DMS153 treated with DMSO at 0.1 percent for 48 hours (cell line): Measurements from ENCODE around the gene MAN2B1.
"Not testable (repeated sequence)": the region's sequence is repeated elsewhere in the genome, so short reads cannot be mapped to it uniquely, and the experiment has no call there.

ENCODE experiments used
- DNase-seq: peaks from one replicate; lab custom pipeline; 2025; ENCODE audit not compliant: unreplicated experiment; lab: John Stamatoyannopoulos, UW

MAN2B1 gene

DNA sequence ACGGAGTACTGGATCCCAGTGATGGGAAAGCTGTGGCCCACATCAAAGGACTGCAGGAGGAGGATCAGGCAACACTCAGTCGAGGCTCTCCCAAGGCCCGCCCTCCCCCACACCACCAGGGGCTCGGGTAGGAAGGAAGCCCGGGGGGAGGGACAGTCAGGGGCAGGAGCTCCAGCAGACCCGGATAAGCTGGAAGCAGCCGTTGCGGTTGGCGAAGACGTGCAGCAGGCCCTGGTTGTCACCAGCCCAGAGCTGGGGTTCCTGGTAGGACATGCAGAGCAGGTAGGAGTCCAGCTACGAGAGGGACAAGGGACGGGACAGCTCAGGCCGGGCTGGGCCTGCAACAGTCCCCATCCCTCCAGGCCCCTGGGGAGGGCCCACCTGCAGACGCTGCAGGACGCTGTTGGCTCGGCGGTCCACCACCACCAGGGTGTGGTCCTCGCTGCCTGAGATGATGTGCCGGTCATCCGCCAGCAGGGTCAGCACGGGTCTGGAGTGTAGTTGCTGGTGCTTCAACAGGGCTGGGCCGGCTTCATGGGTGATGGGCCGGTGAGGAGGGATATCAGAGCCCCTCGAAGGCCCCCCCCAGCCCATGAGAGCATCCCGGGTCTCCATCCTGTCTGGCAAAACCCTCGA is 23.2 kb upstream of the MAN2B1 start:
- DNase-seq = no peak

- DNase-seq = no peak
These were observed 22.5 kb upstream of the MAN2B1 start for GRCh38 chr19:12689012-12689411.

GRCh38 chr19:12687496-12688196 is 21.1 kb upstream of the MAN2B1 start, which contains the start of gene GNG14:
Gene GNG14, plus strand, starts transcription at chr19:12687998. Its CDS starts 51 bp downstream, at chr19:12688049.
- DNase-seq = no peak

GRCh38 chr19:12685831-12686230 is 19.3 kb upstream of the MAN2B1 start:
- DNase-seq = no peak

- DNase-seq = peak; percentile 98
These were observed 14.8 kb upstream of the MAN2B1 start, which contains the start of gene DHPS for GRCh38 chr19:12681074-12681987. Gene DHPS, minus strand, starts transcription at chr19:12681880. Its CDS starts 114 bp downstream, at chr19:12681766.

- DNase-seq = no peak
These were observed 13.5 kb upstream of the MAN2B1 start for GRCh38 chr19:12680034-12680433.

DNA sequence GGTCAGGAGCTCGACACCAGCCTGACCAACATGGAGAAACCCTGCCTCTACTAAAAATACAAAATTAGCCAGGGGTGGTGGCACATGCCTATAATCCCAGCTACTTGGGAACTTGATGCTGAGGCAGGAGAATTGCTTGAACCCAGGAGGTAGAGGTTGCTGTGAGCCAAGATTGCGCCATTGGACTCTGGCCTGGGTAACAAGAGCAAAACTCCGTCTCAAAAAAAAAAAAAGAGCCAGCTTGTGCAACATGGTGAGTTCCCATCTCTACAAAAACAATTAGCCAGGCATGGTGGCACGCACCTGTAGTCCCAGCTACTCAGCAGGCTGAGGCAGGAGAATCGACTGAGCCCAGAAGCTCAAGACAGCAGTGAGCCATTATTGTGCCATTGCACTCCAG is 11.5 kb upstream of the MAN2B1 start:
- not testable (repeated sequence) for DNase-seq

DNA sequence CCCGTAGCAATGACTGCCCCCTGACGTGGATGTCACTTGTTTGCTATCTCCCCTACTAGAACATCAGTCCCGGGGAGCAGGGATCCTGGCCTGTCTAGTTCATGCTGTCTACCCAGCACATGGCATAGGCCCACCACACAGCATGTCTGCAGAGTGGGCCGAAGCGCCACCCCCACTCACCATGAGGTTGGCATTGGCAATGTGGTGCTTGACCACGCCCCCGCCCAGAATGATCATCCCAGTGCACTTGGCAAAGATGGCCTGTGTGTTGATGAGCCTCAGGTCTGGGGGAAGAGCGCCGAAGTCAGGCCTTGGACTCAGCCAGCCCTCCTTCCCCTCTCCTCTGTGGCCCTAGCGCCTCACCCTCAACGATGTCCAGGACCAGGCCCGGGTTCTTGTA is 10.4 kb upstream of the MAN2B1 start:
- DNase-seq = no peak

DNA sequence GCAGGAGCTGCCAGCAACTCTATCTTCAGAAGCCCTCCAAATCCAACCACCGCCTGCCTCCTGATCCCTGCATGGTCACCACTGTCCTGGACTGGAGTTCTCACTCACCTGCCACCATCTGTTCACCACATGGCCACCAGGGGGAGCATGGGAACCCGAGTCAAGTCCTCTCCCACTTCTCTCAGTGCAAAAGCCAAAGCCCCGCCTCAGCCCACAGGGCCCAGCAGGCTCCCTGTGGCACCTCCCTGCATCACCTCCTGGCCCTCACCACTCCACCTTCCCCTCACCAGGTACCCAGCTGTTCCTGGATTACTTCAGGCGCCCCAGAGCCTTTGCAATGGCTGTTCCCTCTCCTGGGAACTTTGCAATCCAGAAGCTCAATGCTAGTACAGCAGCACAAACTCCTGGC is 9.8 kb upstream of the MAN2B1 start:
- peak; percentile 59 for DNase-seq

DNA sequence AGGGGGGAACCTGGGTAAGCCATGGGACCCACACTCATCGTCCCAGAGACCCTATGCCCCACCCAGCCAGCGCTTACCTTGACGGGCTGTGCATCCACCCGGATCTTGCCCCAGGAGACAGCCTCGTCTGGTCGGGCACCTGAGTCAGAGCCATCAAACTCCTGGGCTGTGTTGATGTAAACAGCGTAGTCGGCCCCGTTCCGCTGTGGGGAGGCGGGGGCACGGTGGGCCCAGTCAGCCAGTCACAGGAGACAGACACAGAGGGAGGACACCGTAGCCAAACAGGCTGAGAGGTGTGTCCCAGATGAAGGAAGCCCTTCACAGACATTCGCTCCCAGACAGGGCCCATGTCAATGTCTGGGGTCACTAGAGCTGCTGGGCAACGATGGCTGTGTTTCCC is 9.4 kb upstream of the MAN2B1 start:
- DNase-seq = no peak

DNA sequence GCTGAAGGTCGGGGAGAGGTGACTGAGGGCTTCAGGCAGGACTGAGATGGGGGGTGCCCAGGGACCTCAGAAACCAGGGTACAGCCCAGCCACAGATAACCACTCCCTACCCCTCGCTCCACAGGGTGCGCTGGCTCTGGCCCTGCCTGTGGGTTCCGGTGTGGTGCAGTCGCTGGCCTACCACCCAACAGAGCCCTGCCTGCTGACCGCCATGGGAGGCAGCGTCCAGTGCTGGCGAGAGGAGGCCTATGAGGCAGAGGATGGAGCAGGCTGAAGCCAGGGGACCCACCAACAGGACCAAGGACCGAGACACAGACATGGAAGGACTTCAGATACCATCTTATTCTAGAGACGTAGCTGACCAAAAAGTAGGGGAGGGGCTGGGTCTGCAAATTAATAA is 8.9 kb upstream of the MAN2B1 start:
- no peak for DNase-seq

DNA sequence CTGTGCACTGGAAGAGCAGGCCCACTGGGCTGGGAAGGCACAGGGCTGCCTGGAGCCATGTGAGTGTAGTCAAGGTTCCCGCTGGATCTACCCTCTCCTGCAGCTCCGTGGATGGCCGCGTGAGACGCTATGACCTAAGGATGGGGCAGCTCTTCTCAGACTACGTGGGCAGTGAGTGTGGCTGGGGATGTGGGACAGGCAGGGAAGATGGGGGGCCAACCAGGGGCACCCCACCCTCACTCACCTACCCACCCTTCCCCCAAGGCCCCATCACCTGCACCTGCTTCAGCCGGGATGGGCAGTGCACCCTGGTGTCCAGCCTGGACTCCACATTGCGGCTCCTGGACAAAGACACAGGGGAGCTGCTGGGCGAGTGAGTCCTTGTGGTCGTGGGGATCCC is 6.2 kb upstream of the MAN2B1 start:
- no peak for DNase-seq

GRCh38 chr19:12670159-12670928 is 3.8 kb upstream of the MAN2B1 start:
- DNase-seq = no peak

GRCh38 chr19:12669270-12670158 is 3.0 kb upstream of the MAN2B1 start:
- peak; percentile 66 for DNase-seq

DNA sequence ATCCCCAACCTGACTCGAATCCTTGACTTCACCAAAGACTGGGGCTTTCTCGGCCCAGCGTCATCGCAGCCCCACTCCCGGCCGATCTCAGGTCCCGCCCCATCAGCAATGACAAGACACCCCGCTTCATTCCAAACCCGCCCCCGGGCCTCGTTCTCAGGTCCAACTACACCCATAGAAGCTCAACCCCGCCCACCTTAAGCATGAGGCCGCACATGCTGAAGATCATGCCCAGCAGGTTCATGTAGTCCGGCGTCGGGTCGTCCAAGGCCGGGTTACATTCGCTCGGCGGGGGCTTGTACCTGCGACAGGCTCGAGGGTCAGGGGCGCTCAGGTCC is 2.4 kb upstream of the MAN2B1 start:
- DNase-seq = no peak

- DNase-seq = no peak
These were observed 1.8 kb upstream of the MAN2B1 start for GRCh38 chr19:12668346-12668745.

DNA sequence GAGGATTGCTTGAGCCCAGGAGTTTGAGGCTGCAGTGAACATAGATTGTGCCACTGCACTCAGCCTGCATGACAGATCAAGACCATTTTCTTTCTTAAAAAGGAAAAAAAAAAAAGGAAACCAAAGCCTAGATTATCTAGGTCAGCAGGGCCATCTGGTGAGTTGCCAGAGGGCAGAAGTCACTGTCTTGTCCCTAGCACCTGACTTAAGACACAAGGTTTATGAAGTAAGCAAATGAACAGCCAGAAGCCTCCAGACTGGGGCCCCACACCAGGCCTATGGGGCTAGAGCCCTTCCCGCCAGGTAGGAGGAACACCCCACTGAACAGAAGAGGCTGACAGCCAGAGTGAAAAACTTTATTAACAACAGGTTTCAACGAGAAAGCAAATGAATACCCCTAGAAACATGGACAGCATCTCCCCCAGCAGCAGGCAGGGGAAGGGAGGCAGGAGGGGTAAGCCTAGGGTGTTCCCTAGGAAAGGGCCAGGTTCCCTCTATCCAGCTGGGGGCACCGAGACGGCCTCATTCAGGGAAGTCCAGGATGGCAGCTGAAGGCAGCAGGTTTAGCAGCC is 1.3 kb upstream of the MAN2B1 start:
- DNase-seq = no peak

- no peak for DNase-seq
These were observed 774 bp downstream of the MAN2B1 start for GRCh38 chr19:12665671-12666264.

DNA sequence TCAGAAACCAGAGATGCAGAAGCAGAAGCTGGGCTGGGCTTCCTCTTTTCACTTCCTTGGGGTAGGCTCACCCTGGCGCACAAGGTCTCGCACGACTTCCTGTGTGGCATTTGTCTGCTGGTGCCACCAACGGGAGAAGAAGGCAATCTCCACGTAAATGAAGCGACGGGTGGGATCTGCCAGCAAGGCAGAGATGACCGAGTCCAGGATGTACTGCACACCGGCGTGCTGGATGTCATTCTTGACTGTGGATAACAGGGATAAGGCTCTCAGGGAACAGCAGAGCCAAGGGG is 1.3 kb downstream of the MAN2B1 start:
- no peak for DNase-seq
